Osteoblast (primary cell): Measurements from ENCODE around the gene FTO. TPM values are rescaled to one million over a fixed set of nuclear protein-coding genes. Genes with fewer than 3 reads are reported as not detected.

ENCODE experiments used
- DNase-seq: peaks from one replicate; pipeline ENCODE4 v3.0.0; 2011; ENCODE audit warnings: low spot score, mixed read lengths; ENCODE audit not compliant: insufficient read length; ENCODE audit errors: missing footprints
- H2AFZ ChIP-seq: 2 replicates; pipeline ENCODE4 v1.6.0; 2011; ENCODE audit warnings: mild to moderate bottlenecking, low read length
- H3K27ac ChIP-seq: 2 replicates; pipeline ENCODE4 v1.5.1; 2011; ENCODE audit warnings: mild to moderate bottlenecking, low read depth, low read length, moderate library complexity
- H3K27me3 ChIP-seq: 2 replicates; pipeline ENCODE4 v1.6.0; 2012; ENCODE audit warnings: mild to moderate bottlenecking, control low read depth, inconsistent platforms, low read length, moderate library complexity; ENCODE audit not compliant: insufficient read depth
- H3K36me3 ChIP-seq: 2 replicates; pipeline ENCODE4 v1.5.1; 2011; ENCODE audit warnings: mild to moderate bottlenecking, low read length, control low read depth, moderate library complexity; ENCODE audit not compliant: insufficient read depth
- H3K4me1 ChIP-seq: 2 replicates; pipeline ENCODE4 v1.5.1; 2011; ENCODE audit warnings: mild to moderate bottlenecking, low read length, control low read depth, moderate library complexity; ENCODE audit not compliant: insufficient read depth
- H3K4me2 ChIP-seq: 2 replicates; pipeline ENCODE4 v1.6.0; 2011; ENCODE audit warnings: mild to moderate bottlenecking, low read length; ENCODE audit not compliant: insufficient read depth
- H3K4me3 ChIP-seq: fragments of 200-600 bp; sonication (generic); 3 replicates; pipeline ENCODE4 v1.5.1; 2012; ENCODE audit warnings: mild to moderate bottlenecking, low read length, inconsistent platforms; ENCODE audit not compliant: insufficient read depth
- H3K79me2 ChIP-seq: 2 replicates; pipeline ENCODE4 v1.6.0; 2012; ENCODE audit warnings: mild to moderate bottlenecking, low read length, control low read depth, inconsistent platforms; ENCODE audit not compliant: insufficient read depth
- H3K9me3 ChIP-seq: 2 replicates; pipeline ENCODE4 v1.5.1; 2011; ENCODE audit warnings: low read depth, low read length, control low read depth
- H4K20me1 ChIP-seq: 2 replicates; pipeline ENCODE4 v1.6.0; 2012; ENCODE audit warnings: mild to moderate bottlenecking, low read length, control low read depth; ENCODE audit not compliant: insufficient read depth
- total RNA-seq: library from RNA; depleted of rRNA; stranded (reverse); fragments of >200 nt; gene quantifications from 2 replicates; pipeline ENCODE4 v1.2.3, GENCODE V29; 2012
- TF ChIP-seq, protein P1 (sequence below): IDR thresholded peaks from 2 replicates; pipeline ENCODE4 v1.5.1; 2011; ENCODE audit warnings: mild to moderate bottlenecking, low read depth, low read length, moderate library complexity; ENCODE audit errors: extremely low read depth

The FTO gene
- total RNA-seq, 1 donor = 152 TPM

DNA sequence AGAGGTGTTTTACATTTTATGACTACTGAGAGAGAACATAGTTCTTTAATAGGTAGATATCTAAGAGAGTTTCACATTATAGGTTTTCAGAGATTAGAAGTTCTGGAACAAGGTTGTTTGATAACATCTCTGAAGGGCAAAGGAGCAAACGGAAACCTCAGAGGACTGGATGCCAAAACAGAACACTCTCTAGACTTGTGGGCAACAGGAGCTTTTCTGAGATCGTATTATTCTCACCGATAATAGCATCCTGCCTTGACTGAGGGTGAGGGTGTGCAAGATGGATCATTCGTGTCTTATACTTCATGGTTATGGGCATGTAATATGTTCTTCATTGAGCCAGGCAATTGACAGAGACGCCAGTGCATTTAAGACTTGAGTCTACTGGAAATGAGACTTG lies 347.9 kb downstream of the FTO start:
- no peaks in the 10 kb centered on the region for H3K27me3 ChIP-seq
- no peaks in the 10 kb centered on the region for H3K79me2 ChIP-seq
- no peak for DNase-seq
- no peak overlapping the region for H2AFZ ChIP-seq
- peaks cover 3% of the 10 kb centered on the region for H4K20me1 ChIP-seq
- H3K9me3 ChIP-seq = no peaks in the 10 kb centered on the region
- H3K4me1 ChIP-seq = peaks cover 4% of the 10 kb centered on the region
- H3K4me2 ChIP-seq = no peak overlapping the region
- H3K4me3 ChIP-seq = no peak overlapping the region
- H3K27ac ChIP-seq = no peak overlapping the region
- no peaks in the 10 kb centered on the region for H3K36me3 ChIP-seq
- TF ChIP-seq, protein P1, sequence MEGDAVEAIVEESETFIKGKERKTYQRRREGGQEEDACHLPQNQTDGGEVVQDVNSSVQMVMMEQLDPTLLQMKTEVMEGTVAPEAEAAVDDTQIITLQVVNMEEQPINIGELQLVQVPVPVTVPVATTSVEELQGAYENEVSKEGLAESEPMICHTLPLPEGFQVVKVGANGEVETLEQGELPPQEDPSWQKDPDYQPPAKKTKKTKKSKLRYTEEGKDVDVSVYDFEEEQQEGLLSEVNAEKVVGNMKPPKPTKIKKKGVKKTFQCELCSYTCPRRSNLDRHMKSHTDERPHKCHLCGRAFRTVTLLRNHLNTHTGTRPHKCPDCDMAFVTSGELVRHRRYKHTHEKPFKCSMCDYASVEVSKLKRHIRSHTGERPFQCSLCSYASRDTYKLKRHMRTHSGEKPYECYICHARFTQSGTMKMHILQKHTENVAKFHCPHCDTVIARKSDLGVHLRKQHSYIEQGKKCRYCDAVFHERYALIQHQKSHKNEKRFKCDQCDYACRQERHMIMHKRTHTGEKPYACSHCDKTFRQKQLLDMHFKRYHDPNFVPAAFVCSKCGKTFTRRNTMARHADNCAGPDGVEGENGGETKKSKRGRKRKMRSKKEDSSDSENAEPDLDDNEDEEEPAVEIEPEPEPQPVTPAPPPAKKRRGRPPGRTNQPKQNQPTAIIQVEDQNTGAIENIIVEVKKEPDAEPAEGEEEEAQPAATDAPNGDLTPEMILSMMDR = no peak

DNA sequence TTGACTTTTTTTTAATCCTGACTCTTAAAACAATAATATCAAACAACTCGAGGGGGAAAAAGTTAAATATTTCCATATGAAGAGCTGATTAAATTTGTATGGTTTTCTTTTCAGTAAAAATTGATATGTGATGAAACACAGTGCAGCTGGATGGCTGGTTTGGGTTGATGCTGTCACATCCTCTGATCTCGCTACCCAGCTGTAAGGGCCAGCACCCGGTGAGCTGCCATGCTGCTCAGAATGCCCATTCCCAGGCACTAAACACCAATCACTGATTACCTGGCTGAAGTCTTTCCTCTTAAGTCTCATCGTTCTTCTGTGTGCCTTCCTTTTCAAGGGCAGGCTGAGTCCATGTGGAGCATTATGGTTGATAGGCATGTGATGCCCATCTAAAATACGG lies 348.3 kb downstream of the FTO start:
- H3K27ac ChIP-seq = no peak overlapping the region
- no peaks in the 10 kb centered on the region for H3K9me3 ChIP-seq
- H3K4me2 ChIP-seq = no peak overlapping the region
- peaks cover 4% of the 10 kb centered on the region for H3K4me1 ChIP-seq
- H2AFZ ChIP-seq = no peak overlapping the region
- TF ChIP-seq, protein P1 = no peak
- peaks cover 3% of the 10 kb centered on the region for H4K20me1 ChIP-seq
- H3K79me2 ChIP-seq = no peaks in the 10 kb centered on the region
- no peak for DNase-seq
- H3K4me3 ChIP-seq = no peak overlapping the region
- no peaks in the 10 kb centered on the region for H3K36me3 ChIP-seq
- no peaks in the 10 kb centered on the region for H3K27me3 ChIP-seq

DNA sequence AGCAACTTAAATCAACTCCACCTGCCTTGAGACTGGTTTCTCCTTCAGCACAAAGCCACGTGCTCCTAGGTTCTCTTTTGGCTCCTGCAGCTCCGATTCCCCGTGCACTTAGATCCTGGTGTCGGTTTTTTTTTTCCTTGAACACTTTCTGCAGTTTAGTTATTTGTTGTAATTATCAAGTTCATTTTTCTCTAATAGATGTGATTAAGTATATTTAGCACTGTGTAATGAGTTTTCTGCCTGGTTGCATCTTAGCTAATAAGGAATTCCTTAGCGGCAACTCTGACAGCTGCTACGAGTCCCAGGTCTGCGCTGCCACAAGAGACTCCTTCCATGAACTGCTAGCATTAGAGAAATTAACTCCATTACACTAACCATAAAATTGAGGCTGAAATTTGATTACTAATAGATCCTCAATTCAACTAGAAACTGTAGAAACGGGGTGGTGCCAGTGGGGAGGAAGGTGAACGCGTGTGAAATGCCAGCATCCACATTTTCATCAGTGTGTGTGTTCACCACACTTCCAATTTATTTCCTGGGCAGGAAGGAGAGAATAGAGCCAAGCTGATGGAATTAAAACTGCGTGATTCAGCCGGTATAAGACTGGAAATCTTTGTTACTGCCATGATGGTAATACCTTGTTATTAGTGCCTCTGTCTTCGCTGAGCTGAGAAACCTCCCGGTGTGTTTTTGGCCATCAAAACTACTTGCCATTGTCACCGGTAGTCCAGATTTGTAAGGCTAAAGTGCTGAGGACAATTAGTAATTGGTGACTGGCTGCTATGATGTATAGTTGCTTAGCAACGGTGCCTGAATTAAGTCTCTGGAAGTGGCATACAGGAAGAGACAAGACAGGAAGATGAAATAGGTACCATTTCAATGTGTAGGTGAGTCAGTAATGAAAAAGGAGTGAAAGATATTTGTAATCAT lies 350.2 kb downstream of the FTO start:
- H3K36me3 ChIP-seq = no peaks in the 10 kb centered on the region
- no peak for DNase-seq
- no peak overlapping the region for H3K4me3 ChIP-seq
- H3K9me3 ChIP-seq = no peaks in the 10 kb centered on the region
- H2AFZ ChIP-seq = no peak overlapping the region
- no peak overlapping the region for H3K4me2 ChIP-seq
- H3K27ac ChIP-seq = no peak overlapping the region
- H4K20me1 ChIP-seq = peaks cover 3% of the 10 kb centered on the region
- no peaks in the 10 kb centered on the region for H3K79me2 ChIP-seq
- peaks cover 4% of the 10 kb centered on the region for H3K4me1 ChIP-seq
- TF ChIP-seq, protein P1 = no peak
- no peaks in the 10 kb centered on the region for H3K27me3 ChIP-seq

DNA sequence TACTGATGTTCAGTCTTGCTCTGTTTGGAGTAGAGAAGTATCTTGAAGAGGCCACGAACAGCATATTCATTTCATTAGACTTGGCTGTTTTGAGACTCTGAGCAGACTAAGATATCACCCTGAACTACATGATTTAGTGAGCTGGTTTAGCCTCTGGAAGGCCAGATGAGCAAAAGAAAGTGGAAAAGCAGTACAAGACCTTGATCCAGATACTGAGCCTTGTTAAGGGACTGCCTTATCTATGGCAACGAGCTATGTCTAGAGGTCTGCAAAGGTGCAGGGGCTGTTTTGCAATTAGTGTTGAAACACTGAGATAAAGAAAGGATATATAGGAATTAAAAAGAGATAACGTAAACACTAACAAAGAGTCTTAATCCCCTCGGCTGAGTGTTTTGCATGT lies 351.2 kb downstream of the FTO start:
- H3K27ac ChIP-seq = no peak overlapping the region
- H3K36me3 ChIP-seq = no peaks in the 10 kb centered on the region
- peaks cover 4% of the 10 kb centered on the region for H3K4me1 ChIP-seq
- H3K4me3 ChIP-seq = no peak overlapping the region
- H3K9me3 ChIP-seq = no peaks in the 10 kb centered on the region
- peaks cover 3% of the 10 kb centered on the region for H4K20me1 ChIP-seq
- H3K79me2 ChIP-seq = no peaks in the 10 kb centered on the region
- TF ChIP-seq, protein P1 = no peak
- no peaks in the 10 kb centered on the region for H3K27me3 ChIP-seq
- no peak for DNase-seq
- no peak overlapping the region for H3K4me2 ChIP-seq
- H2AFZ ChIP-seq = no peak overlapping the region
